ENCODE data around the gene SGMS1.

SGMS1 gene

GRCh38 chr10:50556237-50557120, 67.3 kb downstream of the SGMS1 start:
- TF ChIP-seq REST (IDR thresholded peaks at IDR 0.05; ENCODE audit: insufficient read depth in 1 of 2, low read depth in 2 of 2, low read length in 2 of 2) = no peak
- no peak for TF ChIP-seq POLR2AphosphoS5 (IDR thresholded peaks at IDR 0.05; ENCODE audit: low read depth, low read length)
- no peak for TF ChIP-seq FOXP2 (optimal IDR thresholded peaks at IDR 0.05; ENCODE audit: borderline replicate concordance, extremely low read depth, extremely low read length, insufficient read depth)
- TF ChIP-seq TAF1 (IDR thresholded peaks at IDR 0.05; ENCODE audit: borderline replicate concordance, insufficient read depth, low read length) = no peak
- no peak for TF ChIP-seq SIN3A (IDR thresholded peaks at IDR 0.05; ENCODE audit: borderline replicate concordance, insufficient read depth, low read length)

- TF ChIP-seq FOXP2 (optimal IDR thresholded peaks at IDR 0.05; ENCODE audit: borderline replicate concordance, extremely low read depth, extremely low read length, insufficient read depth) (no peak), REST (IDR thresholded peaks at IDR 0.05; ENCODE audit: insufficient read depth in 1 of 2, low read depth in 2 of 2, low read length in 2 of 2) (no peak), TAF1 (IDR thresholded peaks at IDR 0.05; ENCODE audit: borderline replicate concordance, insufficient read depth, low read length) (no peak), POLR2AphosphoS5 (IDR thresholded peaks at IDR 0.05; ENCODE audit: low read depth, low read length) (no peak), SIN3A (IDR thresholded peaks at IDR 0.05; ENCODE audit: borderline replicate concordance, insufficient read depth, low read length) (no peak)
These were observed 68.7 kb downstream of the SGMS1 start for GRCh38 chr10:50554995-50555568.

DNA sequence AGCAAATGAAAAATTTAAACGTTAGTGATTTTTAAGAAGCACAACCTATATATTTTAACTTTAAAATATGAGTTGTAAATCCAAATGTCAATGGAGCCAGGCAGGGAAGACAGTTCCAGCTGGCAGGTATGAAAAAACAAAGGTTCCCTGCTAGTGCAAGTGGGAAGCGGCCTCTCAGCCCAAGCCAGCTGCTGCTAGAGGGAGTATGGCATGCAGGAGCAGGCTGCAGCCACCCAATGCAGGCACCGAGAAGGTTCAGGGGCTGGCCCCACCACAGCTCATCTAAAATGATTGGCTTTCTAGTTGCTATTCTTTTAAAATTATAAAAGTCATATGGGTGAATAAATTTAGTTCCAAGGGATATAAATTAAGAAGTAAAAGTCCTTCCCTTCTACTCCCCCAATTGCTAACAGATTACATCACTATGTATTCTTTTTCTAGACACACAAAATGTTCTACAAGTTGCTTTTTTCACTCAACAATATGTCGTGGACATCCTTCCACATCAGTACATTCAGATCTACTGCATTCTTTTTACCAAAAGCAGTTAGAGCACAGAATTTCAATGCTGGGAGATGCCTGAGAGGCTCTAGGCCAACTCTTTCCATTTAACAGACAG, 69.3 kb downstream of the SGMS1 start:
- TF ChIP-seq FOXP2 (optimal IDR thresholded peaks at IDR 0.05; ENCODE audit: borderline replicate concordance, extremely low read depth, extremely low read length, insufficient read depth) = no peak

DNA sequence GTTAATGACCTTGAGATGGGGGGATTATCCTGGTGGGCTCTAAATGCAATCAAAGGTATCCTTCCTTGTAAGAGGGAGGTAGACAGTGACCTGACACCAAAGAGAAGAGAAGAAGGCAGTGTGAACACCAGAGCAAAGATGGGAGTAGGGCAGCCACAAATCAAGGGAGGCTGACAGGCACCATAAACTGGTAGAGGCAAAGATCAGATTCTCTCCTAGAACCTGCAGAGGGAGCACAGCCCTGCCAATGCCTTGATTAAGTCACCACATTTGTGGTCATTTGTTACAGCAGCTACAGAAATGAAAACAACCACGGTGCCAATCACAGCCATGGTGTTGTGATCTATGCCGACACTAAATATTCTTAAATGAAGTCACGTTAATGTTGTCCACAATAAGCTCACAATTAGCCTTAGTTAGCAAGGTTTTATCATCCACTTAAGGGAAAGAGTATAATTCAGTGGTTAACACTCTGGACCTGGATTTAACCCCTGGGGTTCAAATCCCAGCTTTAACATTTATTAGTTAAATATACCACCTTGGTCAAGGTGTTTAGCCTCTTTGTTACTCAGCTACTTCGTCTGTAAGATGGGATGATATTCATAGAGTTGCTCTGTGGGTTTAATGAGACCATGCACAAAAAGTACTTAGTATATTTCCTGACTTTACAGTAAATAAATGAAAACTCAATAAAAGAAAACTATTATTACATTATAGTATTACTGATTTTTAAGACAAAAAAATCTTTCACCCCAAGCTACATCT, 70.8 kb downstream of the SGMS1 start:
- TF ChIP-seq FOXP2 (optimal IDR thresholded peaks at IDR 0.05; ENCODE audit: borderline replicate concordance, extremely low read depth, extremely low read length, insufficient read depth) (no peak), TAF1 (IDR thresholded peaks at IDR 0.05; ENCODE audit: borderline replicate concordance, insufficient read depth, low read length) (no peak), REST (IDR thresholded peaks at IDR 0.05; ENCODE audit: insufficient read depth in 1 of 2, low read depth in 2 of 2, low read length in 2 of 2) (no peak), POLR2AphosphoS5 (IDR thresholded peaks at IDR 0.05; ENCODE audit: low read depth, low read length) (no peak), SIN3A (IDR thresholded peaks at IDR 0.05; ENCODE audit: borderline replicate concordance, insufficient read depth, low read length) (no peak)

GRCh38 chr10:50552308-50552707, 71.4 kb downstream of the SGMS1 start:
- TF ChIP-seq REST (IDR thresholded peaks at IDR 0.05; ENCODE audit: insufficient read depth in 1 of 2, low read depth in 2 of 2, low read length in 2 of 2) (no peak), FOXP2 (optimal IDR thresholded peaks at IDR 0.05; ENCODE audit: borderline replicate concordance, extremely low read depth, extremely low read length, insufficient read depth) (no peak), SIN3A (IDR thresholded peaks at IDR 0.05; ENCODE audit: borderline replicate concordance, insufficient read depth, low read length) (no peak), POLR2AphosphoS5 (IDR thresholded peaks at IDR 0.05; ENCODE audit: low read depth, low read length) (no peak), TAF1 (IDR thresholded peaks at IDR 0.05; ENCODE audit: borderline replicate concordance, insufficient read depth, low read length) (no peak)
